ENCODE measurements around the gene CA11. TPM values are rescaled to one million over a fixed set of nuclear protein-coding genes. Genes with fewer than 3 reads are reported as not detected.

The CA11 gene
- total and polyA plus RNA-seq, 9 of the 15 experiments (the other 6 are each of a cell fraction or from before 2014, with no cell fraction given): 2.9 to 19.9 (median 8.3) TPM

- in situ Hi-C loops (cut with MboI) (no loop called here), intact Hi-C loops (cut with micrococcal nuclease) (no loop called here)
- Histone ChIP-seq H3K27me3 (ENCODE audit: control insufficient read depth in 2 of 2, insufficient read depth in 2 of 2, low read length in 2 of 2) (no peaks in the 10 kb centered on the region), H3K4me1 (replicated peaks in 1 of 2; ENCODE audit: control insufficient read depth in 2 of 2, insufficient read depth in 2 of 2, low read length in 2 of 2) (peaks cover 11 to 14% of the 10 kb centered on the region in 2 experiments), H3K36me3 (ENCODE audit: control insufficient read depth, insufficient read depth, low read length) (no peaks in the 10 kb centered on the region), H2AFZ (ENCODE audit: low read depth, low read length) (no peak overlapping the region), H3K4me3 (no peak overlapping the region), H3K79me2 (ENCODE audit: control insufficient read depth, insufficient read depth, low read length) (no peaks in the 10 kb centered on the region), H4K20me1 (replicated peaks; ENCODE audit: control insufficient read depth, insufficient read depth, low read length) (no peaks in the 10 kb centered on the region), H3K27ac (ENCODE audit: extremely low read depth, low read depth, low read length) (no peak overlapping the region), H3K9ac (ENCODE audit: insufficient read depth in 1 of 2, low read depth in 2 of 2, low read length in 2 of 2) (peak overlapping the region in 1 of 2 experiments; percentile 20; a peak in 1 of 4 replicates), H3K4me2 (ENCODE audit: insufficient read depth, low read length) (no peak overlapping the region), H3K9me1 (ENCODE audit: control insufficient read depth, insufficient read depth, low read length) (no peaks in the 10 kb centered on the region), H3K9me3 (replicated peaks; ENCODE audit: control insufficient read depth, insufficient read depth, low read depth, low read length) (no peaks in the 10 kb centered on the region)
- no peak for DNase-seq (ENCODE audit: extremely low read depth in 1 of 4, low spot score in 3 of 4)
- TF ChIP-seq XRCC3 (IDR thresholded peaks at IDR 0.05): no peak
- no peak for TF ChIP-seq ZBTB9 (CRISPR knock-in tag; IDR thresholded peaks at IDR 0.05)
- no peak for TF ChIP-seq HNRNPLL (IDR thresholded peaks at IDR 0.05; ENCODE audit: low read depth, low read length, poor library complexity, severe bottlenecking)
- TF ChIP-seq SPI1 (IDR thresholded peaks at IDR 0.05; ENCODE audit: borderline replicate concordance, low read depth, low read length): no peak
- no peak for TF ChIP-seq ZKSCAN8 (CRISPR knock-in tag; IDR thresholded peaks at IDR 0.05)
- no TSS peak for BruUV-seq (replicated peaks)
- ChIA-PET POLR2A (no interaction called here), CTCF (ENCODE audit: low intra/inter-chr PET ratio) (no interaction called here)
- FAIRE-seq: no peak
- no peak for ATAC-seq
- 84% methylated on average over 11 of the region's 14 CpGs for WGBS (ENCODE audit: insufficient coverage, low coverage, missing lambda C conversion rate)
Measured at GRCh38 chr19:48664476-48664875, 18.5 kb upstream of the CA11 start.

All from K562 (cell line).